NCI-H446 (cell line): Measurements from ENCODE around the gene ENTPD7.
A peak's percentile ranks its signal among the peaks of the same experiment; 100 is the strongest.
"Not testable (repeated sequence)": the region's sequence is repeated elsewhere in the genome, so short reads cannot be mapped to it uniquely, and the experiment has no call there.

Source experiments
- DNase-seq, 2 experiments: peaks; one replicate each; lab custom pipeline; 2025; lab: John Stamatoyannopoulos, UW

ENTPD7 gene, protein sequence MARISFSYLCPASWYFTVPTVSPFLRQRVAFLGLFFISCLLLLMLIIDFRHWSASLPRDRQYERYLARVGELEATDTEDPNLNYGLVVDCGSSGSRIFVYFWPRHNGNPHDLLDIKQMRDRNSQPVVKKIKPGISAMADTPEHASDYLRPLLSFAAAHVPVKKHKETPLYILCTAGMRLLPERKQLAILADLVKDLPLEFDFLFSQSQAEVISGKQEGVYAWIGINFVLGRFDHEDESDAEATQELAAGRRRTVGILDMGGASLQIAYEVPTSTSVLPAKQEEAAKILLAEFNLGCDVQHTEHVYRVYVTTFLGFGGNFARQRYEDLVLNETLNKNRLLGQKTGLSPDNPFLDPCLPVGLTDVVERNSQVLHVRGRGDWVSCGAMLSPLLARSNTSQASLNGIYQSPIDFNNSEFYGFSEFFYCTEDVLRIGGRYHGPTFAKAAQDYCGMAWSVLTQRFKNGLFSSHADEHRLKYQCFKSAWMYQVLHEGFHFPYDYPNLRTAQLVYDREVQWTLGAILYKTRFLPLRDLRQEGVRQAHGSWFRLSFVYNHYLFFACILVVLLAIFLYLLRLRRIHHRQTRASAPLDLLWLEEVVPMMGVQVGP

DNA sequence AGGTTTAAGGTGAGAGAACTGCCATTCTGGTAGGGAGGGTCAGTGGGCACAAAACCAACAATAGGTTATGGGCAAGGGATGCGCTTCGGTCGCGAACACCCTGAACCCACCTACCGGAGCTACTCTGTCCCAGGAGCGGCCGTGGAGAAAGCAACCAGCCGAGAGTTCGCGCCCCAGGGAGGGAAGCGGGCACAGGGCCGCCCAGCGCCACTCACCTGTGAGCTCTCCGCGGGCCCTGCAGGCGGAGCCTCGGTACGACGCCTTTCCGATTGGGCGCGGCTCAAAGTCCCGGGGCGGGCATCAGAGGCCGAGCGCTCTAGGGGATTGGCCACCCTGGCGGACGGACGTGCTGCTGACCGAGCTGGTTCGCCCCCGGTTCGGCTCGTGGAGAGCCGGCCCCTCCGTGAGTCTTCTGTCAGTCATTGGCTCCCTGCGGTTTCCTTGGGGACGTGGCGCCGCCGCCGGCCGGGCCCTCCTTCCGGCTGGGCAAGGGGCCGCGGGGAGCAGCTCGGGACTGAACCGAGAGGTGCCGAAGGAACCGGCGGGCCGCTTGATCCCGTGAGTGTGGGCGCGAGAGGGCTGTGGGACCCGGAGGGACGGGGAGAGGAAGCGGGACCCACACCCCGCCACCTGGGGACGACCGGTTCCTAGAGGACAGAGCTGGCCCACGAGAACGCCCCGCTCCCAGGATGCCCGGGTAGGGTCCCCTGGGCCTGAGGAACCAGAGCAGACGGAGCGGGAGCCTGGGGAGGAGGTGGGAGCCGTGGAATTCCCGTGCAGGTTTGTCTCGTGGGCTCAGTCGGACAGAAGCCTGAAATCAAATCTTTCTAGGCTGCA lies at the start of gene ENTPD7:
Gene ENTPD7, plus strand, starts transcription at position 479 of the 837 bp plus-strand sequence. CDS start 448 bp downstream, outside the sequence.
- peak; percentile 49 to 89 for DNase-seq

- DNase-seq: no peak
Observed at GRCh38 chr10:99610221-99610620, 49.1 kb upstream of the ENTPD7 start.

DNA sequence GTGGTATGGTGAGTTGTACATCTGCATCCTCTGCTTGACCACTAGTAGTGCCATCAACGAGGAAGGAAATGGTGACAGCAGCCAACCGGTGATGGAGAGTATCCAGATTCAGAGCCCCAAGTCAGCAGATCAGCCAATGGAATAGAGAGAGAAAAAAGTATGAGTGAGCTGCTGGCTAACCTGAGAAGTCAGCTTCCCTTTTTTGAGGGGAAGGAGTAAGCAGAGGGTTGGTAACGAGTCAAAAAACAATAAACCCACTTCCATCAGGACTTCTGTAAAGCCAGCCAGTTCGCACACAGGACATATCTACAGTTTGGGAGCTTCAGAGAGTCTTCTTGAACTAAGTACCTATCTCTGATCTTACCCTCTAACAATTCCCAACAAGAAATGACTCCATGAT lies 48.0 kb upstream of the ENTPD7 start:
- DNase-seq: no peak

- DNase-seq: peak; percentile 0 to 54
Observed at GRCh38 chr10:99612167-99612831, 47.0 kb upstream of the ENTPD7 start.

GRCh38 chr10:99615426-99615825 lies 43.9 kb upstream of the ENTPD7 start:
- no peak for DNase-seq

DNA sequence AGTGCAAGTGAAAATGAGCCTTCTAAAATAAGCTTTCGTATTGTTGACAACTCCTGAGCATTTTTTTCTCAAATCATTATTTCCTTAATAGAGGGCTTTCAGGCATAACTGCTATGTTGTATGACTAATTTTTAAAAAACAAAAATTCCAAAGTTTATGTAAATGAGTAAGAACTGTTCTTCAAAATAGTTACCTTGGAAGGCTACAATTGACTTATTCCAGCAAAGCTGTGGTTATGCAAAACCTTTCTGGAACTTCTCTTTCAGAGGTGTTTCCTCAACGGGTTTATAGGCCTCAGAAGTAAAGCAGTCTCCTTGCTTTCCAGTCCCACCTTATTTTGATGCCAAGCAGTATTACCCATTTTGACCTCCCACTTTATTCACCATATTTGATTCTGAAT lies 41.6 kb upstream of the ENTPD7 start:
- DNase-seq: no peak

DNA sequence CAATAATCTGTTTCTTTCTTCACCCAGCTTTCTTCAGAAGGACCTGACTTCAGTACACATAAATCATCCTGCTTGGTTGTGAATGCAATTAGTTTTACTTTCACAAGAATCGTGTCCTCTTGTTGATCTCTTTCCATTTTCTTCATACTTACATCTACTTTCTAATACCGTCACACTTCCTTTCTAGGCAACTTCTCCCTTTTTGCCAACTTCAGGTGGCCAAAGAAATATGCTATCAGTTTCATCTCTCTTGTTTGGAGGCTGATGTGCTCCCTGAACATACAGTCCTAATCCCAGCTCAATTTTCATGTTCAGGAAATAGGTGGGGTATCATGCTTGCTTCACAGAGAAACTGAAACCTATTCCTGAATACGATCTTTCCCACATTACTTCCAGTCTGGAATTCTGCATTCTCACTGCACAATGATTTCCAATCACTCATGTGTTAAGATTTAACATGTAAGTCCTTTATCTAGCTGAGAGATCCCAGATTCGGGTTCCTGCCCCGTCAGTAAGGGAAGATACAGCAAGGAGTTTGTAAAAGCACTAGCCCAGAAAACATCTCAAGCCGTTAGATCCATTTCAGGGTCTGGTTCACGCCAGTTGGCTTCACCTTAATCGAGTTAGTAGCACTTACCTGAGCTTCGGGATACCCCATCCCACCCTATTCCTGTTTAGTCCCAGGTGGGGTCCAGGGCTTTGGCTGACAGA lies 40.1 kb upstream of the ENTPD7 start:
- no peak for DNase-seq

- peak; percentile 93 to 99 for DNase-seq
Observed at GRCh38 chr10:99619851-99620710, 39.2 kb upstream of the ENTPD7 start, which contains the start of gene SLC25A28. Gene SLC25A28, minus strand, starts transcription at chr10:99620439. Its CDS starts 104 bp downstream, at chr10:99620335.

DNA sequence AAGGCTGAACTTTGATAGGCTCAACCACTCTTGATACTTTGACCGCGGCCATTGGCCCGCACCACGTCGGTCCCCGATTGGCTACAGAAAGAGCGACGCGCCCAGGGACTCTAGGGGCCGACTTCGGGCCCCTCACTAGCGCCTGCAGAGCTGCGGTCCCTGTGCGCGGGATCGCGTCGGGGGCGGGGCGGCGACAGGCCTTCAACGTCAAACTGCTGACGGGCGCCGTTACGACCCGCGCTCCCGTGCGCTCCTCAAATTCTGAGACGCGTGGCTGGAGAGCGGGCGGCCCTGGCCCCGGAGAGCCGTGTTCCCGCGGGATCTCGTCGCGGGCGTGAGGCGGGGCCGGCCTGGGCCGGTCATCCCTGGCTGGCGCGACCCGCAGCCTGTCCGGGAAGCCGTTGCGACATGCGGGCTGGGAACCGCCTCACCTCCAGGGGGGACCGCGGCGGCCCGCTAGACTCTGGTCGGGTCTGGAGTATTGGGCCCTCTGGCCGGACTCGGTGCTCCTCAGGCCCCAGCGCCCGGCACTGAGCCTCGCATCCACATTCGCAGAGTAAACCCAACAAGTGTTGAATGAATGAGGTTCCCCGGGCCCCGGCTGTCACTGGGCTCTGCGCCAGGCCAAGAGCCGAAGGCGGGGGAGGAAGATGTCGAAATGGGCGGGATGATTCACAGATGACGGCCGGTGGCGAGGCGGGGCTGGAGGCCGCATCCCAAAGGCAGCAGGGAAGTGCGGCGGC lies 38.4 kb upstream of the ENTPD7 start:
- peak; percentile 75 to 99 for DNase-seq

- no peak for DNase-seq
Observed at GRCh38 chr10:99621454-99622251, 37.7 kb upstream of the ENTPD7 start.

DNA sequence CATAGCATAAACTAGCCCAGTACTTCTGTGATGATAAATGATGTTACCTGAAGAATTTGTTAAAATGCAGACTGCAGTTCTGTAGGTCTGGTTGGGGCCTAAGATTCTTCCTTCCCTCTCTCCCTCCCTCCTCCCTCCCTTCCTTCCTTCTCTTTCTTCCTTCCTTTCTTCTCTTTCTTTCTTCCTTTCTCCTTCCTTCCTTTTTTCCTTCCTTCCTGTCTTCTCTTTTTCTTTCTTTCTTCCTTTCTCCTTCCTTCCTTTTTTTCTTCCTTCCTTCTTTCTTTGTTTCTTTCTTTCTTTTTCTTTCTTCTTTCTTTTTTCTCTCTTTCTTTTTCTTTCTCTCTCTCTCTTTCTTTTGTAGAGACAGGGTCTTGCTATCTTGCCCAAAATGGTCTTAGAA lies 35.4 kb upstream of the ENTPD7 start:
- DNase-seq: no peak

- DNase-seq: not testable (repeated sequence)
Observed at GRCh38 chr10:99625124-99625523, 34.2 kb upstream of the ENTPD7 start.

- DNase-seq: no peak
Observed at GRCh38 chr10:99628923-99629624, 30.2 kb upstream of the ENTPD7 start.

DNA sequence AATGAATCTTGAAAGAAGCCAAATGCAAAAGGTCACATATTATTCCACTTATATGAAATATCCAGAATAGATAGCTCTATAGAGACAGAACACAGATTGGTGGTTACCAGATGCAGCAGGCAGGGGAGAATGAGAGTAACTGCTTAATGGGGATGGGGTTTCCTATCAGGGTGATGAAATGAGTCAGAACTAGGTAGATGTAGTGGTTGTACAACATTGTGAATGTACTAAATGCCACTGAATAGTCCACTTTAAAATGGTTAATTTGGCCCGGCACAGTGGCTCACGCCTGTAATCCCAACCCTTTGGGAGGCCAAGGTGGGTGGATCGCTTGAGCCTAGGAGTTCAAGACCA lies 29.7 kb upstream of the ENTPD7 start:
- no peak for DNase-seq

DNA sequence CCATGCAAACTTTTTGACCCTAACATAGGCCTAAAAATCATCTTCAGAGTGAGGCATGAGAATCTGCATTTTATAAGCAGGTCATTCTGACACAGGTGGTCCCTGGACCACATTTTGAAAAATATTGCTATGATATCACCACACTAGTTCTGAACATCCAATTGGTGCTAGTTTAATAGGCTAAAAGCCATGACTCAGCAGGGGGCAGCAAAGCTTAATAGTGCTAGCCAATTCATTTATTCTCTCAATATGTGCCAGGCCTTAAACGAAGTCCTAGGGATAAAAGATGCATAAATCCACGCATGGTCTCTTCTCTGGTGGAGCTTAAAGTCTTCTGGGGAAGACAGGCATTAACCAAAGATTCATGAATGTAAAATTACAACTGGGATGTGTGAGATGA lies 28.9 kb upstream of the ENTPD7 start:
- DNase-seq: no peak

GRCh38 chr10:99630991-99631390 lies 28.3 kb upstream of the ENTPD7 start:
- DNase-seq: no peak

DNA sequence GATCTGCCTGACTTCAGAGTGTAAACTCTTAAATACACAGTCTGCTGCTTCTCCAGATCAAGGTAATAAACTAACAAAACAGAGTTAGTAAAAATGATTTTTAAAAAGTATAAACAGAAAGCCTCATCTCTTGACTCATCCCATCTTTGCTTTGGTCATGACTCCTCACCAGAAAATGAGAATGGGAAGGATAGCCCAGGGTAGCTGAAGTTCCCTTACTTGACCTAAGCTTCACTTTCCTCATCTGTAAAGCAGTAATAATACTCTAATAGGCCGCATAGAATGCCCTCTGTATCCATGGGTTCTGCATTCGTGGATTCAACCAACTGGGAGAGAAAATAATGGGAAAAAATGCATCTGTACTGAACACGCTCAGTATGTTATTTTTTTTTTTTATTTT lies 27.8 kb upstream of the ENTPD7 start:
- DNase-seq: no peak

DNA sequence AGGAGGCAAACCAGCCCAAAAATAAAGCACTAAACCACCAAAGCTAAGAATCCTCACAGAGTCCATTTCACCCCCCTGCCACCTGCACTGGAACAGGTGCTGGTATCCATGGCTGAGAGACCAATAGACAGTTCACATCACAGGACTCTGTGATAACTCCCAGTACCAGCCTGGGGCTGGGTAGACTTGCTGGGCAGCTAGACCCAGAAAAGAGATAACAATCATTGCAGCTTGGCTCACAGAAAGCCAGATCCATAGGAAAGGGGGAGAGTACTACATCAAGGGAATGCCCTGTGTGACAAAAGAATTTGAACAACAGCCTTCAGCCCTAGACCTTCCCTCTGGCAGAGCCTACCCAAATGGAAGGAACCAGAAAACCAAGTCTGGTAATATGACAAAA lies 25.5 kb upstream of the ENTPD7 start:
- DNase-seq: no peak
